HG03571 (cell line): Measurements from ENCODE around the gene PDE6H.

Experiments used
- ATAC-seq: cut with Tn5 transposase; IDR thresholded peaks from one replicate; pipeline ENCODE4 v1.9.1; 2021; ENCODE audit not compliant: unreplicated experiment

Gene PDE6H

DNA sequence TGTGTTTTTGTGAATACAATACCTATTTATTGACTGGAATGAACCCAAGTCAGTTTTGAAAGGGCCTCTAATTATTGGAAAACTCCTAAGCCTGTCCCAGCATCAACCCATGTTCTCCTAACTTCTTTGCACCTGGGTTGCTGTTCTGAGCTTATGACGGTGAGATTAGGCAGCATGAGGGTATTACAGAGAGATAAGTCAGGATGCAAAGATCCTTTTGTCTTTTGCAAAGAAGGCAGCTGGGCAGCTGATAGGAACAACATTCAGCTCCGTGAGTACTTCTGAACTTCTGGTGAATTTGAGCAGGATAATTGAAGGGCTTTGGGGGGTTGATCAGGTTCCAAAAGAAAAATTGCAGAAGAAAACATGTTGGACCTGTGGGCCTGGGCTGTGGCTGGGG, at the start of gene PDE6H:
TSS of gene PDE6H (plus strand) at position 227 of the 400 bp plus-strand sequence. CDS start 4,971 bp downstream, outside the sequence.
- ATAC-seq, result no peak

GRCh38 chr12:14923944-14924343, 48.9 kb upstream of the PDE6H start:
- ATAC-seq, result no peak

GRCh38 chr12:14924541-14924940, 48.3 kb upstream of the PDE6H start:
- no peak for ATAC-seq

DNA sequence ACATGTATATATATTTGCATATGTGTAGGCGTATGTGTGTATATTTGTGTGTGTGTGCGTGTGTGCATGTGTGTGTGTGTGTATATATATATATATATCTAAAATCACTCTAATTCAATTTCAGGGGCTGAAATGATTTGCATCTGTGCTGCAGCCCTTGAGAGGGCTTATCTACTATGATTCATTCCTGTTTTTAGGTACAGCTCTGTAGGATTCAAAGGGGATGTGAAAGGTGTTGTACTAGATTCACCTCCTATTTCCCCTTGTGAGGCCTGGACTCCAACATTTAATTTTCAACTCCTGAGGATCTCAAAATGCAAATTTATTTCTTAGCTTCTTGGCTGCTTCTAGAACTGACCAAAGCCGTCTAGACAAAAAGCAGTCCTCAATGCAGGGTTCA, 45.6 kb upstream of the PDE6H start:
- ATAC-seq, result no peak

GRCh38 chr12:14928931-14929330, 43.9 kb upstream of the PDE6H start:
- no peak for ATAC-seq

DNA sequence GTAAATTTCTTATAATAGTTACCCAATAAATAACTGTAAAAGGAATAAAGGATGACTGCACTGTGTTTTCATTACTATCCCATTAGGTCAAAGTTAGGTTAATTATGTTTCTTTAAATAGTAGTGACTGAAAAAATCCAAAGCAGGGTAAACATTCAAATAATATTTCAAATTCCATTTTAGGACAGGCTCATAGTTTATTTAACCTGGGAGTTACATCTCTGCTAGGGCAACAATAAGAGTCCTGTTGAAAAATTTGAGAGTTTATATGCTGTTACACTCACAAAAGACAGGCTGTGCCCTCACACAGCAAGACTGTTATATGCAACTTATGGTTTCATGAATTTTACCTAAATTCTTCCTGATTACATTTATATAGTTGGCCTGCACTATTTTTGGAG, 42.5 kb upstream of the PDE6H start:
- no peak for ATAC-seq

GRCh38 chr12:14931359-14931758, 41.5 kb upstream of the PDE6H start:
- ATAC-seq, result no peak

DNA sequence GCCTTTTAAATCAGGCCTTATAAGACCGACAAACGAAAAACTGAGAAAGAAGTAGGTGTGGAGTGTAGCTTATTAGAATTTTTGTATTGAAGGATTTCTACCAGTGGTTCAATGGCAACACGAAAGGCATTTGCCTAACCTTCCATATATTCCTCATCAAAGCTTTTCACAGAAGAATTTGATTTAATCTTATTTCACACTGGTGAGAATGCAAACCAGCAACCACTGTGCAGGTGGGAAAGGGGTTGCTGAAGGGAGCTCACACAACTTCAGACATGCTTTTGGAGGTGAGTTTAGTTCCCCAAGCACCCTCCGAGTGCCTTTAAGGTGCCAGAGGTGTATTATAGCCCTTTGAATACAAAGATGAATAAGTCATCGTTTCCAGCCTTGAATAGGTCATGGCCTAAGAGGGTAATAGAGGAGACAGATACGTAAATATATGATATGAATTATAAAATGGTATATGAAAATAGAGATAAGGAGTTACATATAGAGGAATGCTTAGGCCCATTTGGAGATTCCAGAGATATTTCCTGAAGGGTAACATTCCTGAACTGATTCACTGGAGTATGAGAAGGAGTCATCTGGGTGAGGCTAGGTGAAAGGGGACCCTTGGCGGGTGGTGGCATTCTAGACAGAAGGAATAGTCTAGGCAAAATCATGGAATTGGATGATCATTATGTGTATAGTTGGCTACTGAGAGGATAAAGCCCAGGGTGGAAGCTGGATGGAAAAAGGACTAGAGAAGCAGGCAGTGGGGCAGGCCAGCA, 40.9 kb upstream of the PDE6H start:
- ATAC-seq, result no peak

GRCh38 chr12:14934511-14934910, 38.3 kb upstream of the PDE6H start:
- ATAC-seq, result no peak

- ATAC-seq, result no peak
Observed at GRCh38 chr12:14935031-14935430, 37.8 kb upstream of the PDE6H start.

- no peak for ATAC-seq
Observed at GRCh38 chr12:14936224-14936861, 36.5 kb upstream of the PDE6H start.

GRCh38 chr12:14937014-14937413, 35.8 kb upstream of the PDE6H start:
- no peak for ATAC-seq

- peak; percentile 48 for ATAC-seq
Observed at GRCh38 chr12:14937689-14938088, 35.2 kb upstream of the PDE6H start.

DNA sequence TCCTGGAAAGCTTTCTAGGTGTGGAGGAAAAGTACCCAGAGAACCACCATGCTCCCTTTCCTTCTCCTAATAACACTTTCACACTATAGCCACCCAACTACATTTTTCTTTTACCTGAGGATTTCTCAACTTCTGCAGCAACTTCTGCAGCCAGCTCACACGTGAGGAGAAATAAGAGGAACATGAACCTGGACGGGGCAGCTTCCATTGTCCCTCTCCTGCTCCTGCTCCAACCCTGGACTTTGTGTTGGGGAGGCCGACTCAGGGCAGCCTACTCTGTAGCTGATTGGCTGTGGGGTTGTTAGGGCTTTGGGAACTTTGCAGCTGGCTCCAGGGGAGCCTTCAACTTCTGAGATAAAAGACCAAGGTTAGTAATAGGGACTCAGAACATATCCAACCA, 34.5 kb upstream of the PDE6H start, which contains the start of gene ERP27:
TSS of gene ERP27 (minus strand) at position 237 of the 400 bp plus-strand sequence. CDS start at position 208, 29 bp downstream.
- no peak for ATAC-seq

- no peak for ATAC-seq
Observed at GRCh38 chr12:14941369-14941768, 31.5 kb upstream of the PDE6H start.

GRCh38 chr12:14942196-14942931, 30.5 kb upstream of the PDE6H start:
- no peak for ATAC-seq

DNA sequence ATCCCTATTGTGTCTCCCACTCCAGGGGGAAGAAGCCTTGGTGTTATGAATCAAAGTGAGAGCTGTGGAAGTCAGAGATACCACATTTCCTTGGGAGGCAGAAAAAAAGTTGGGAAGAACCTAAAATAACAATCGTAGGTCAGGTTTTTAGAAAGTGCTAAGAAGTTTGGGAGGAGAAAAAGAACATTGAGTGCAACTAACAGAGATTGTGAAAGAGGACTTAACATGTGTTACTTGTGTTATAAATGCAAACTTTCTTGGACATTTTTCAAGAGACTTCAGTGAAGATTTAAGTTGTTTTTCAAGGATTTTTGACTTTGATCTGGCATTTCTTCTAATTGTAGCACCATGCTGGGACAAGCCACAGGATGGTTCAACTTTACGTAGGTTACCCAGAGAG, 26.7 kb upstream of the PDE6H start:
- ATAC-seq, result no peak

DNA sequence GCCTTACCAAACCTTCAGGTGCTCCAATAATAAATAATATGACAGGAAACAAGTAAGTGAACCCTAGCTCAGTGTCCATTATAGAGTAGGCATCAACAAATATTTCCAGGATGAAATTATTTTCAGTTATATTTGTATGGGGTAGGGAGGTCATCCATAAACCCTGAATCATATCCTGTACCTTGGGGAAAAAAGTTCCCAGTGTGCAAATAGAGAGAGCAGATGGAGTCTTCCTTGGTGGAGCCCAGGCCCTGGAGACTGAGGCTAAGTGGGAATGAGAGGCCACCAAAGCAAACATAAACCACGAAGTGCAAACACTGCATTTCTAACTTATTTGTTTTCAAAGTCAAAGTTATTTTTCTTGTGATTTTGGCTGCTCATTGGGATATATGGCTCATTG, 26.0 kb upstream of the PDE6H start:
- no peak for ATAC-seq

DNA sequence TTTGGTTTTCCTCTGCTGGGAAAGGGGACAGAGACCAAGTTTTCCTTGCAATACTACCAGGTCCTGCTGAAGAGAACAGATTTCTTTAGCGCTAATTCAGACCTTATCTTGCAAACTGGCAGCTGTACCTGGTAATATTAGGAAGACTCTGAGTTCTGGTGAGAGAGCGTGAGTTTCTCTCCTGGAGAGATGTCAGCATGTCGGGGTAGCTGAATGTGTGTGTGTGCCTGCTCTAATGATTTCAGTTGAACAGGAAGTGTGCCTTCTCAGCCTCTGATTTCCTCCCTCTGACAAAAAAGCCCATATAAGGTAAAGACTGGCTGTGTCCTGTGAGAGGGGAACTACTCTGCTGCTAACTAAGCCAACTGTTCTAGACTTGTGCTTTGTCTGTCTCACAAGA, 24.2 kb upstream of the PDE6H start:
- ATAC-seq, result peak; percentile 87

DNA sequence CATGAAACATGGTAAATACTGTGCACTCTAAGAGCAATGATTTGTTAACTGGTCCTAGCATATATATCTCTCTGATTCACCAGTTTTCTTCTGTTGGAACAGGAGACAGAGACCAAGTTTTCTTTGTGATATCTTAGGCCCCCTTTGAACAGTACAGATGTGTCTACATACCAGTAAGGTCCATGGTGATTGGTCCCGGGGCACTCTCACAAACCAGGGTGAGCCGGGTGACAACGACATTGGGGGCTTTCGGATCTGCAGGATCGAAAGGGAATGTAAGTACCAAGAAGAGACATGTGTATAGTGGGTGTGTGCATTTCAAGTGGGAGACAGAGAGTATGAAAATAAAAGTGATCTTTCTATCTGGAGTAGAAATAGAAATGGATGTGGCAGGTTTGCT, 23.2 kb upstream of the PDE6H start:
- ATAC-seq, result no peak

- no peak for ATAC-seq
Observed at GRCh38 chr12:14950421-14950820, 22.4 kb upstream of the PDE6H start.
